GM18870 (cell line): Measurements from ENCODE around the gene SLC13A2.
"Not testable (repeated sequence)": the region's sequence is repeated elsewhere in the genome, so short reads cannot be mapped to it uniquely, and the experiment has no call there.

Experiments used
- ATAC-seq: cut with Tn5 transposase; IDR thresholded peaks from one replicate; pipeline ENCODE4 v1.9.1; 2021; ENCODE audit warnings: moderate library complexity; ENCODE audit not compliant: unreplicated experiment

The SLC13A2 gene

GRCh38 chr17:28473542-28473941 lies at the start of gene SLC13A2:
Gene SLC13A2 (plus strand): TSS chr17:28473644. CDS start chr17:28473713, 69 bp downstream.
- ATAC-seq = no peak

- ATAC-seq = no peak
These were observed 48.2 kb upstream of the SLC13A2 start for GRCh38 chr17:28425206-28425605.

DNA sequence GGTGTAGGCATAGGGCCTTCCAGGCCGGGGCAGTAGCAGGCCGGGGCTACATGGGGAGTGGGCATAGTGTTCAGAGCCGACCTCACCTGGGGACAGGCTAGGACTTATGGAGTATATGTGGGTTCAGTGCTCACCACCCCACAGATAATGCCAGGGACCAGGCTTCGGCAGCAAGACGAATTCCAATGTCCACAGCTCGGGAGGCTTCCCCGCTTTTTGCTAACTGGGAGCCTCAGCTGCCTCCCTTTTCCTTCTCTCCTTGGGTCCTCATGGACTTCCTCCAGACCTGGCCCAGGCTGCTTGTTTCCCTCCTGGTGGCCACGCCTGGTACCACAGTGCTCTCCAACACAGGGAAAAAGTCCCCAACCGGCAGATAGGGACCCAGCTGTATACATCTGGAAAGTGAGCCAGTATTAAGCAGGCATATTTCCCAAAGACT lies 47.3 kb upstream of the SLC13A2 start:
- no peak for ATAC-seq

GRCh38 chr17:28427371-28427770 lies 46.1 kb upstream of the SLC13A2 start:
- ATAC-seq = no peak

GRCh38 chr17:28427982-28428381 lies 45.5 kb upstream of the SLC13A2 start:
- ATAC-seq = not testable (repeated sequence)

DNA sequence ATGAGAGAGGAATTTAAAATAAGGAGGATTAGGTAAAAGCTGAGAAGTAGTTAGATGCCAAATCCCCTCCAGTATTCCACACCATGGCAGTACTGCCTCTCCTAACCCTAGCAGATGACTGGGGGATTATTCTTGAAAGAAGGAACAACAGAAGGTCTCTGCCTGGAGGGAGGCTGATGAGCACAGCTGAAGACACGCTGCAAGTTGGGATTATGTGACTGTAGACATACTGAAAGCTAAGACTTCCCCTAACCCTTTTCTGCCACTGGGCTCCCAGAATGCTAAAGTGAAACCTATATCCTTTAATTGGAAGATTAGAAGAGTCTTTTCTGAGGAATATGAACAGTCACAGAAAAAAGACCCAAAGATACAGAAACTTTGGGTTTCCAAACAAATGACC lies 39.7 kb upstream of the SLC13A2 start:
- ATAC-seq = no peak

- ATAC-seq = not testable (repeated sequence)
These were observed 39.1 kb upstream of the SLC13A2 start for GRCh38 chr17:28434326-28434725.

DNA sequence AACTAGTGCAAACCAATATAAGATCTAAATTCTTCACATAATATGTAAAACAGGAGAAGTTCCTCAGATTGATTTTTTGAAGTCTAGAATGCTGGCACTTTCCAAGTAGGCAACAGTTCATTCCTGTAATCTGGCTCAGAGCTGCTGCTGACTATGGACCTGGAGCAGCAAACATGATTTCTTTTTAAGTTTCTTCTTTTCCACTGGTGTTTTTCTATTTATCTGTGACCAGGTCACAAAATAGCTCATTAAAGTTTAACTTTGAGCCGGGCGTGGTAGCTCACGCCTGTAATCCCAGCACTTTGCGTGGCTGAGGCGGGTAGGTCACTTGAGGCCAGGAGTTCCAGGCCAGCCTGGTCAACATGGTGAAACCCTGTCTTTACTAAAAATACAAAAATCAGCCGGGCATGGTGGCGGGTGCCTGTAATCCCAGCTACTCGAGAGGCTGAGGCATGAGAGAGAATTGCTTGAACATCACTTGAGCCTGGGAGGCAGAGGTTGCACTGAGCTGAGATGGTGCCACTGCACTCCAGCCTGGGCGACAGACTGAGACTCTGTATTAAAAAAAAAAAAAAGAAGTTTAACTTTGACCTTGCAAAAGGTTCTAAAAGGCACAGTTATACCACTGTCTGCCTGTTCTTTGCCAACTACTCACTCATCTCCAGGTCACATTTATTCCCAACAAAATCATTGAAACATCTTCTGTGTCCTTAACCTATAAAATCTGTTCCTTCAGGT lies 29.4 kb upstream of the SLC13A2 start:
- no peak for ATAC-seq

- no peak for ATAC-seq
These were observed 26.6 kb upstream of the SLC13A2 start for GRCh38 chr17:28446716-28447395.

GRCh38 chr17:28447396-28447760 lies 26.1 kb upstream of the SLC13A2 start:
- no peak for ATAC-seq

DNA sequence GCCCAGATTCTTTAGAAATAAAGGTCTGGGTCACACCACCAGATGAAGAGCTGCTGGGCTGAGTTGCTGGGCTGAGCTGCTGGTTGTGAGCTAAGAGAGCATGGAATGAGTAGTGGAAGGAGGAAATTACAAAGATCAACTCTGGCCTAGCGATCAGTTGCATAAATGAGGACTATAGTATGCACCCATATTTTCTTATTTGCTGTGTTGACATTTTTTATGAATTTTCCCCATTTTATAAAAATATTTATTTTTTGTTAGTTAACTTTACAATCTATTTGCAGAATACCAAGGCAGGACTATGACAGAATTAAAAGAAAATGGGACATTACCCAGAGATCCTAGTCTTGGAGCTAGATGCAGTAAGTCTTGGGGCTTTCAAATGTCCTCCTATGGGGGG lies 23.6 kb upstream of the SLC13A2 start:
- ATAC-seq = no peak

GRCh38 chr17:28457890-28458289 lies 15.6 kb upstream of the SLC13A2 start:
- no peak for ATAC-seq

DNA sequence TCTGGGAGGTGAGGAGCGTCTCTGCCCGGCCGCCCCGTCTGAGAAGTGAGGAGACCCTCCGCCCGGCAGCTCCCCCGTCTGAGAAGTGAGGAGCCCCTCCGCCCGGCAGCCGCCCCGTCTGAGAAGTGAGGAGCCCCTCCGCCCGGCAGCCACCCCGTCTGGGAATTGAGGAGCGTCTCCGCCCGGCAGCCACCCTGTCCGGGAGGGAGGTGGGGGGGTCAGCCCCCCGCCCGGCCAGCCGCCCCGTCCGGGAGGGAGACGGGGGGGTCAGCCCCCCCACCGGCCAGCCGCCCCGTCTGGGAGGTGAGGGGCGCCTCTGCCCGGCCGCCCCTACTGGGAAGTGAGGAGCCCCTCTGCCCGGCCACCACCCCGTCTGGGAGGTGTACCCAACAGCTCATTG lies 14.6 kb upstream of the SLC13A2 start:
- not testable (repeated sequence) for ATAC-seq

DNA sequence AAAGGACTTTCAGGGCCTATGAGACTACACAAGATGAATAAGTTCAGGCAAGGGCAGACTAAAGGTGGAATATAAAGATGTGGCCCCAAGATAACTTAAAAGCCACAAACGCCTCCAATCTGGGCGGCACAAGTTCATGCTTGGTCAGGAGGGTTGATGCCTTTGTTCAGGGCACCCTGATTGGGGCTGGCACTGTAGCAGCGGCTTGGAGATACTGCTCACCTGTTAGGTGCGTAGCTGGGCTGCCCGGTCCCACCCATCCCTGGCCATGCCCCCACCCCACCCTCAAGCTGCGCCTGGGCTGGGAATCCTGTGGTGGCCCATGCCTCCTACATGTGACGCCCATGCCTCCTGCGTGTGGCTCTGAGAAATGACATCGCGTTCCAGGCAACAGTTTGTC lies 12.5 kb upstream of the SLC13A2 start:
- no peak for ATAC-seq

- no peak for ATAC-seq
These were observed 7.4 kb upstream of the SLC13A2 start for GRCh38 chr17:28466001-28466400.

DNA sequence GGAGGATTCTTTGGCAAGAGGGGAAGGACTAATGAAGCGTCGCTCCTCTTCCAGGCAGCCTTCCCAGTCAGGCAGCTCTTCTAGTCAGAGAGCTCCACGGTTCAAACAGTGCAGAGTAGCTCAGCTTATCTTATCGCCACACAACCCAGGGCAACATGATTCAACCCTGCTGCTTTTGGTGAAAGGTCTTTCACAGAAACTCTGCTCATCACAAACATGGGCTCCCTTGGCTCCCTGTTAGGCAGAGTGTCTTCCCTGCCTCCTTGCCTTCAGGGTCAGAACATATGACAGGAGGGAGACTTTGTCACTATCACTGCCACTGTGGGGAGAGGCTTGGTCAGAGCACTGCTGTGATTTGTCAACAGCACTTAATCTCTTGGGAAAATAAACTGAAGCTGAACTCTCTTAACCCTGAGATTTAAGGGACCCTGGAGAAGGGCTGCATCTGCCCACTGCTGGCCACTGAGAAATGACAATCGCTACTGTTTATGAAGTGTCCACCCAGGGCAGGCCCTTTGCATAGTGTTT lies 6.9 kb upstream of the SLC13A2 start:
- ATAC-seq = no peak

- no peak for ATAC-seq
These were observed 5.9 kb upstream of the SLC13A2 start for GRCh38 chr17:28467456-28468025.

- not testable (repeated sequence) for ATAC-seq
These were observed 5.3 kb upstream of the SLC13A2 start for GRCh38 chr17:28468033-28468735.

DNA sequence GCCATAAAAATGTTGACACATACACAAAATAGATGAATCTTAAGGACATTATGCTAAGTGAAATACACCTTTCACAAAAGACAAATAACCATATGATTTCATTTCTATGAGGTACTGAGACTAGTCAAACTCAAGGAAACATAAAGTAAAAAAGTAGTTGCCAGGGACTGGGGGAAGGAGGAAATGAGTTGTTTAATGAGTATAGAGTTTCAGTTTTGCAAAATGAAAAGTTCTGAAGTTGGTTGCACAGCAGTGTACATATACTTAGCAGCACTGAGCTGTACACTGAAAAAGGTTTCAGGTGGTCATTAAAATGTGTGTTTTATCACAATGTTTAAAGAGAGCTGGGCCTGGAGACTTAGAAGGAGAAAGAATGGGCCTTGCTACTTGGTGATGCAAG lies 4.7 kb upstream of the SLC13A2 start:
- ATAC-seq = peak; percentile 74

GRCh38 chr17:28469376-28469775 lies 4.1 kb upstream of the SLC13A2 start:
- no peak for ATAC-seq

- no peak for ATAC-seq
These were observed 3.1 kb upstream of the SLC13A2 start for GRCh38 chr17:28470266-28470913.
